ENCODE data around the gene HNF4A.

- TF ChIP-seq CTCF (IDR thresholded peaks at IDR 0.05; ENCODE audit: low read depth, low read length) (no peak), POLR2A (IDR thresholded peaks at IDR 0.05; ENCODE audit: extremely low read depth, insufficient read length) (no peak)
Measured at GRCh38 chr20:44414808-44415207, 59.3 kb downstream of the HNF4A start.

Data from NB4 (cell line).